CD4-positive, alpha-beta T cell (primary cell): ENCODE measurements around the gene TRIM15. TPM values are rescaled to one million over a fixed set of nuclear protein-coding genes. Genes with fewer than 3 reads are reported as not detected.

Experiments used
- ATAC-seq: fragments of 200-7000 bp; cut with Tn5 transposase; one replicate; pipeline ENCODE4 v1.10.0; 2022; ENCODE audit warnings: mild to moderate bottlenecking; ENCODE audit not compliant: poor library complexity
- CTCF ChIA-PET: fragments of 350-600 bp; sonication (Branson Sonifier 250); formaldehyde crosslinking; loops from one replicate; lab custom pipeline; 2021; ENCODE audit warnings: antibody characterized with exemption, inconsistent platforms; lab: Charles Lee
- POLR2A ChIA-PET: fragments of 350-600 bp; sonication (Branson Sonifier 250); formaldehyde crosslinking; loops from one replicate; lab custom pipeline; 2021; ENCODE audit warnings: antibody characterized with exemption, inconsistent platforms; lab: Charles Lee
- DNase-seq, 14 experiments: peaks; one replicate each; pipeline ENCODE4 v3.0.0-alpha.2; 2013 to 2020; ENCODE audit warnings: mixed read lengths in 2 of 14
- H3K27ac ChIP-seq, 2 donors: one replicate each; pipeline versions ENCODE4 v1.5.1 to v1.7.0; 2013; ENCODE audit warnings: low read length in 2 of 2, low read depth in 1 of 2, mild to moderate bottlenecking in 1 of 2
- H3K27me3 ChIP-seq, 2 experiments: 1 replicate in 1 of 2; 2 replicates in 1 of 2; pipeline versions ENCODE4 v1.6.1 to v1.7.0; 2013; ENCODE audit warnings: low read length in 2 of 2, control low read depth in 1 of 2, mild to moderate bottlenecking in 1 of 2, moderate library complexity in 1 of 2; ENCODE audit not compliant: insufficient read depth in 2 of 2, control insufficient read depth in 1 of 2
- H3K36me3 ChIP-seq: one replicate; pipeline ENCODE4 v1.6.1; 2013; ENCODE audit warnings: low read length, control low read depth; ENCODE audit not compliant: insufficient read depth
- H3K4me1 ChIP-seq: one replicate; pipeline ENCODE4 v1.6.1; 2013; ENCODE audit warnings: low read length, control low read depth; ENCODE audit not compliant: insufficient read depth
- H3K4me3 ChIP-seq: one replicate; pipeline ENCODE4 v1.5.1; 2013; ENCODE audit warnings: mild to moderate bottlenecking, low read length, moderate library complexity
- H3K9me3 ChIP-seq, 2 experiments: 1 replicate in 1 of 2; 2 replicates in 1 of 2; pipeline versions ENCODE4 v1.6.1 to v1.7.0; 2013; ENCODE audit warnings: low read length in 2 of 2, mild to moderate bottlenecking in 2 of 2, control low read depth in 1 of 2, moderate library complexity in 1 of 2; ENCODE audit not compliant: control insufficient read depth in 1 of 2, insufficient read depth in 1 of 2
- H3K27ac Mint-ChIP-seq: one replicate; pipeline ENCODE4 v1.8.0; 2020; ENCODE audit warnings: mixed read lengths
- H3K27me3 Mint-ChIP-seq: one replicate; pipeline ENCODE4 v1.8.0; 2021; ENCODE audit warnings: mixed read lengths
- H3K36me3 Mint-ChIP-seq: one replicate; pipeline ENCODE4 v1.8.0; 2021; ENCODE audit warnings: low read depth, mixed read lengths
- H3K4me1 Mint-ChIP-seq: one replicate; pipeline ENCODE4 v1.8.0; 2021; ENCODE audit warnings: low read depth, mixed read lengths
- H3K4me3 Mint-ChIP-seq: one replicate; pipeline ENCODE4 v1.8.0; 2020; ENCODE audit warnings: mild to moderate bottlenecking, mixed read lengths
- H3K9me3 Mint-ChIP-seq: one replicate; pipeline ENCODE4 v1.8.0; 2020; ENCODE audit warnings: mixed read lengths
- CTCF ChIP-seq: fragments of 200-600 bp; IDR thresholded peaks from one replicate; pipeline ENCODE4 v1.8.0; 2022; ENCODE audit warnings: antibody characterized with exemption, mild to moderate bottlenecking
- intact Hi-C, 2 experiments: fragments of 100-400 bp; cut with DNase I in 1 of 2; cut with micrococcal nuclease in 1 of 2; formaldehyde crosslinking; loops; one replicate each; pipeline versions ENCODE4 v1.15.1 to v1.9.0; 2023 to 2025; cut with DNase I, micrococcal nuclease
- total RNA-seq, 174 experiments: library from RNA in 2 of 174; stranded (reverse) in 2 of 174; gene quantifications; one replicate each; pipeline ENCODE4 v1.2.3 and lab custom pipeline; 2021 to 2026

The TRIM15 gene
- total RNA-seq, 2 experiments from 2014 or later, result not detected

GRCh38 chr6:30178837-30179236, 15.5 kb downstream of the TRIM15 start:
- Histone ChIP-seq H3K27ac (no peak overlapping the region), H3K27me3 (peaks cover 5 to 35% of the 10 kb centered on the region in 2 experiments), H3K36me3 (no peaks in the 10 kb centered on the region), H3K9me3 (peaks cover 13 to 14% of the 10 kb centered on the region in 2 experiments), H3K4me1 (no peaks in the 10 kb centered on the region), H3K4me3 (no peak overlapping the region)
- Mint-ChIP-seq H3K9me3 (peaks cover 5% of the 10 kb centered on the region), H3K27me3 (peaks cover 54% of the 10 kb centered on the region), H3K4me3 (no peak overlapping the region), H3K27ac (no peak overlapping the region), H3K36me3 (no peaks in the 10 kb centered on the region), H3K4me1 (no peaks in the 10 kb centered on the region)
- no peak for TF ChIP-seq CTCF
- ATAC-seq (no peak), DNase-seq (no peak)
- ChIA-PET CTCF (no interaction called here), POLR2A (no interaction called here)
- intact Hi-C loops, result no loop called here

- Histone ChIP-seq H3K27ac (no peak overlapping the region), H3K36me3 (peaks cover 10% of the 10 kb centered on the region), H3K27me3 (peaks cover 2 to 22% of the 10 kb centered on the region in 2 experiments), H3K9me3 (peaks cover 13 to 14% of the 10 kb centered on the region in 2 experiments), H3K4me3 (no peak overlapping the region), H3K4me1 (no peaks in the 10 kb centered on the region)
- peaks cover 41% of the 10 kb centered on the region for H3K27me3 Mint-ChIP-seq
- TF ChIP-seq CTCF, result no peak
- ChIA-PET POLR2A (no interaction called here), CTCF (no interaction called here)
- peaks cover 12% of the 10 kb centered on the region for H3K36me3 Mint-ChIP-seq
- no peak overlapping the region for H3K27ac Mint-ChIP-seq
- H3K9me3 Mint-ChIP-seq, result peaks cover 5% of the 10 kb centered on the region
- H3K4me3 Mint-ChIP-seq, result no peak overlapping the region
- H3K4me1 Mint-ChIP-seq, result no peaks in the 10 kb centered on the region
- DNase-seq, result no peak
- intact Hi-C loops, result no loop called here
- no peak for ATAC-seq
Observed at GRCh38 chr6:30180145-30180544, 16.8 kb downstream of the TRIM15 start.

- no peak overlapping the region for H3K27ac ChIP-seq
- H3K27me3 Mint-ChIP-seq, result peaks cover 2% of the 10 kb centered on the region
- ChIA-PET CTCF (no interaction called here), POLR2A (no interaction called here)
- ATAC-seq (no peak), DNase-seq (no peak)
- H3K4me3 ChIP-seq, result no peak overlapping the region
- no peak for TF ChIP-seq CTCF
- H3K4me3 Mint-ChIP-seq, result no peak overlapping the region
- peaks cover 0 to 5% of the 10 kb centered on the region in 2 experiments for H3K27me3 ChIP-seq
- H3K36me3 Mint-ChIP-seq, result peaks cover 52% of the 10 kb centered on the region
- intact Hi-C loops, result no loop called here
- H3K9me3 Mint-ChIP-seq, result peaks cover 4% of the 10 kb centered on the region
- peak overlapping the region; percentile 18 for H3K27ac Mint-ChIP-seq
- H3K9me3 ChIP-seq, result peaks cover 6 to 14% of the 10 kb centered on the region in 2 experiments
- no peaks in the 10 kb centered on the region for H3K4me1 Mint-ChIP-seq
- H3K36me3 ChIP-seq, result peaks cover 46% of the 10 kb centered on the region
- H3K4me1 ChIP-seq, result no peaks in the 10 kb centered on the region
Observed at GRCh38 chr6:30184417-30185031, 21.2 kb downstream of the TRIM15 start.
